G401.6 (cell line): Measurements from ENCODE around the gene XCL1.

Experiments
- FAIRE-seq: peaks from 2 replicates; lab custom pipeline; 2012; peaks lifted over from hg19 to GRCh38; lab: Jason Lieb, UNC

Gene XCL1

GRCh38 chr1:168606096-168606495 is 29.7 kb downstream of the XCL1 start:
- no peak for FAIRE-seq

GRCh38 chr1:168607872-168608428 is 31.5 kb downstream of the XCL1 start:
- no peak for FAIRE-seq

DNA sequence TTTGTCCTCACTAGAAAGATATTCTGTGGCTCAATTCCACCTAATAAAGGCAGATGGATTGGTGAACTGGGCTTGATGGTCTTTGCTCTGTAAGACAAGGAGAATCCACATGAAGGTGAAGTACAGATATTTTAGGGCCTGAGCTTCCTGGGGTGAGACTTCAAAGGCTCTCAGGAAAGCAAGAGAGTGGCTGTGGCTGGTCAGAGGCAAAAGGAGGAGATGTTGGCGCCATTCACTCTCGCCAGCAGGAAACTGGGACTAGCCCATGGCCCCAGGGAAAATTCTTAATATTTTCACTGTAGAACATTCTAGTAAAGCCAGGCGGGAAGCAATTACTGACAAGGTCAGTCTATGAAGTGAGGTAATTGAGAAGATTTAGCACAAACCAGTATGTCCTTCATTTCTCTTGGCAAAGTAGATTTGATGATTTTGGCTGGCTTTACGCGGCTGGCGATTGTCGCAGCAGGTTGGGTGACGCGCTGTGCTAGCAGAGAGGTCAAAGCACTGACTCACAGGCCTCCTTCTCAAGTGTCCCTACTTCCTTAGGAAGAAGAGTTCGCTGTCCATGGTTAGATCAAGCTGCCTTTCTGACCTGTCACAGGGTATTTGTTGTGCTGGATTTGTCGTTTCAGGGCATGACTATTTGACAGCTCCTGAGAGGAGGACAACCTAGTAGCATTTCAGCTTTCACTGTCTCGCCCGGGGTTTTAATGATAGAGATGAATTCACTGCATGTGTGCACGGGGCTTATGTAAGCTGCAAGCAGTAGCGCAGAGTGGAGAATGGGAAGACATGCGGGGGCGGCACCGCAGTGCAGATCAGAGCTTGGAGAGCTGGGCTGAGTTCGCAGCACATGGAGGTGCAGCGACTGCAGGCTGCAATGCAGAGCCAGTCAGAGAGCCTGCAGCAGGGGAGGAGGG is 32.7 kb downstream of the XCL1 start:
- no peak for FAIRE-seq

DNA sequence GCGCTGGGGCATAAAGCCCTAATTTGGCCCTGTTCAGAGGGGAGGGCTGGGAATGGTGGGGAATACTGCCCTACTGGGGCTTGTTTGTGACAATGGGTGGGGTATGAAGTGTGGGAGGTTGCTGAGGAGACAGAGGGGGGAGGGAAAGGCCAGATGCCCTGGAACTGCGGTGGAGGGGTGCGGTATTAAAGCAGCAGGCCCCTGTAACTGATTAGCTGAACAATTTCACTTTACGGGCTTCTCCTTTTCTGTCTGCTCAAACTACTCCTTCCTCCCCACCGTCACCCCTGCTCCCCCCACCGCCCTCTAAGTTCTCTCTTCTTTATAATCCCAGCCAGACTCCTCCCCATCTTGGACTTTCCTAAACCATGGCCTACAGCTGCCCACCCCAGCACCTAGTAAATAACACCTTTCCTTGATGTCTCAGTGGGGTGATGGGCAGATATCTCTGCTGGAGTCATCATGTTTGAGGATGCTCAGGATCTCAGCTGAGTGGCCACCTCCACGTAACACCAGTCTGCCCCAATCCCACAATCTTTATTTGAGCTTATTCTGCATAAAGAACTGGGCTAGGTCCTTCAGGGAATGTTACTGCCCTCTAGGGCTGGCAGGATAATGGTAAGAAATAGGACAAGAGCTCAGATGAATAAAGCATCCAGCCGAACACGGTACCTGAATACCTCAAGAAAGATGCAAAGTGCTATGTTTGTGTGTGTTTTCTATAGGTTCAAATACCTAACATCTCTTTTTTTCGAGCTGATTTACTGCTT is 33.5 kb downstream of the XCL1 start:
- no peak for FAIRE-seq

DNA sequence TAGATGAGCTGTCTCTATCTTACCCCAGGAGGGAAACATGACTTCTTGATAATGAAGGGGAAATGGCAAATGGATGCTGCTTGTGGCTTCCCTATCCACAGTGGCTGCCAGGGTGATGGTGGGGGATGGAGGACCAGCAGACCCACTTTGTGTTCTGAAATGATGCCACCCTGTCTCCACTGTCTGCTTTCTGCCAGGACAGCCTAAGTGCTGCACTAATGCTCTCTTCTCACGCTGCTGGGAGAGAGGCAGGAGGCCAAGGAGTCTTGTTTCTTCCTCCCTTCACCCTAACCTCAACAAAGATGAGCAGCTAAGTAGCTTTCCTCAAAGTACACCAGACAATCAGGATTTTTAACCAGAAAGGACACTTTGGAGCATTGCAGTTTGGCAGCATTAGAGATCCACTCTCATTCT is 36.6 kb downstream of the XCL1 start:
- FAIRE-seq, result no peak

GRCh38 chr1:168613691-168614231 is 37.4 kb downstream of the XCL1 start:
- FAIRE-seq, result no peak

- FAIRE-seq, result no peak
These were observed 37.8 kb downstream of the XCL1 start for GRCh38 chr1:168614235-168614634.

DNA sequence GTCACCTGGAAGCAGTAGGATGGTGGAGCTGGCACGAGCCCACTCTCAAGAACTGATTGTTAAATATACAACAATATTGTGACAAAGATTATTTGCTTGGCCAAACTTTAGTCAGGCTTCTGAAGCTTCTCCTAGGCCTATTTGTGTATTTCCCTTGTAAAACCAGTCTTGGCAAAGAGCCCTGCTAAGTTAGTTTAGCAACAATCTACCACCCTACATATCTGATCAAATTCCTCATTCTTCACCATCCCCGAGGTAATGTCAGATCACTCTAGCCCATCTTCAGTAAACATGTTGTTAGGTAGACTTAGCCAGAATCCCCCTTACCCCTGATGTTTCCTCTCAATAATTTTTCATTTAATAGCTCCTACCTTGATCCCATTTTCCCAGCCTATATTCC is 39.6 kb downstream of the XCL1 start:
- FAIRE-seq, result no peak

DNA sequence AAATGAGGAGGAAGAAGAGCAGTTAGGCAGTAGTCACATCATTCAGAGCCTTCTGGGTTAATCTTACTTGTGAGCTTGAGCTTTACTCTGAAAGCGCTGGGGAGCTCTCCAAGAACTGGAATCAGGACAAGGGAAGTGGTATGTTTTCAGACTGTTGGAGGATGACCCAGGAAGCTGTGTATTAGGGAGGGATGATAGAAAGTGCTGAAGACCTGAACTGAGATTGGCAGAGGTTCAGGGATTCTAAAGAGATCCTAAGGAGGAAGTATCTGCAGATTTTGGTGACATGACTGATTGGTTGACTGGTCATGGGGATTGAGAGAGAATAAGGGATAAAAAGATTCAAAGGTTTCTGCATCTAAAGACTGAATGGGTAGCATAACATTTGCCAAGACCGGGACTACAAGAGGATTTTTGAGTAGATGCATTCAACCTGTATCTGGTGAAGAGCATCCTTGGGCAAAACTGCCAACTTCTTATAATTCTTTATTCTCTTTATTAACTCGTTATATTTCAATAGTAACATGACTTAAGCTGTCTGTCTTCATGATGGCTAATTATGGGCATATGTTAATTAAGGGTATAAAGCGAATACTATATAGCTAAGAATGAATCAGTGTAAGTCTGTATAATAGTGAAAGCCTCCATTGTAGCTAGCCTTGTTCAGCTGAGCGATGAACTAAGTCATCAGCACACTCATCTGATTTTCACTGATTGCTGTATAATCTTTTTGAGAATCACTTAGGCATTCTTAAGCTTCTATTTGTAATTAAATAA is 41.8 kb downstream of the XCL1 start:
- no peak for FAIRE-seq

GRCh38 chr1:168618886-168619285 is 42.5 kb downstream of the XCL1 start:
- FAIRE-seq, result no peak

- FAIRE-seq, result no peak
These were observed 45.0 kb downstream of the XCL1 start for GRCh38 chr1:168621356-168621755.

GRCh38 chr1:168623003-168623828 is 46.8 kb downstream of the XCL1 start:
- no peak for FAIRE-seq

- FAIRE-seq, result no peak
These were observed 47.4 kb downstream of the XCL1 start for GRCh38 chr1:168623831-168624230.

DNA sequence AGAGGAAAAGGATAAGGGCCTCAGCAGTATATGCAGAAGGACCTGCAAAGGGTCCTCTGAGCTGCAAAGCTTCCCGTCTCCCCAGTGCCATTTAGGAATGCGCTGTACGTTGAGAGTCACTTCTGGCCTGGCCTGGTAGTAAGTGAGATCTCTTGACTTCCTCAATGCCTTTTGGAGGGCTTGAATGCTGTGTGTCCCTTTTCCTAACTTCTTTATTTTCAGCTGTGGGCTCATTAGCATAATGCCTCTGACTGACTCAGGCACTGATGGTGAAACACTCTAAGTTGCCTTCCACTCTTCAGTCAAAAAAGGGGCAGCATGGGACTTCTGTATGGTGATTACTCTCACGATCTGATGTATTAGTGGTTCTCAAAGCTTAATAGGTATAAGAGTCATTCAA is 49.9 kb downstream of the XCL1 start:
- FAIRE-seq, result no peak

DNA sequence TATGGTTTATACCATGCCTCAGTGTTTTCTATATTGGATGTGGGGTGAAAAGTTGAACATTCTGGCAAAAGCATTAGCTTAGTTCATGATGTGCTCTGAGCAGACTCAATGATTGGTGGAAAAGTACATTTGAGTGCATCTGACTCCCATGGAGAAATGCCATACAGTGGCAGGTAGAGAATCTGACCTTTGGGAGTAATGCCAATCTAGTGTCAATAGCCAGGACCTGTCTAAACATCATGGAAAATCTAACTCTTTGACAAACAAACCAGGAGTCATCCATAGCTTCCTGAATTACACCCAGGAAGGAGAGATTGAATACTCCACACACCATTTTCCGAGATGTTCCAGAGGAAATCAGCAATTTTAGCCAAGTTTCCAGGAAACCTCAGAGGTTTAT is 51.0 kb downstream of the XCL1 start:
- FAIRE-seq, result no peak

GRCh38 chr1:168628807-168629206 is 52.4 kb downstream of the XCL1 start:
- no peak for FAIRE-seq

GRCh38 chr1:168629466-168629865 is 53.1 kb downstream of the XCL1 start:
- FAIRE-seq, result no peak
